Gastrocnemius medialis (tissue), 4 donors: ENCODE data around the gene TTC24. TPM values are rescaled to one million over a fixed set of nuclear protein-coding genes. Genes with fewer than 3 reads are reported as not detected.

Source experiments
- ATAC-seq, 2 donors: fragments of 150-250 bp; one replicate each; pipeline ENCODE4 v1.9.1; 2016
- DNase-seq, 2 donors: peaks; one replicate each; pipeline ENCODE4 v3.0.0-alpha.2; 2019
- H3K27ac ChIP-seq, 4 donors: fragments of 200-600 bp; sonication (generic); 1 replicate in 1 of 4; 2 replicates in 3 of 4; pipeline ENCODE4 v1.5.1; 2016 to 2018; ENCODE audit warnings: mild to moderate bottlenecking in 2 of 4, moderate library complexity in 1 of 4
- H3K27me3 ChIP-seq, 3 donors: fragments of 200-600 bp; sonication (generic) in 2 of 3; 1 replicate in 1 of 3; 2 replicates in 2 of 3; pipeline versions ENCODE4 v1.5.1 to v1.6.0; 2016 to 2019; ENCODE audit warnings: mild to moderate bottlenecking in 1 of 3, moderate library complexity in 1 of 3
- H3K36me3 ChIP-seq, 2 donors: fragments of 200-600 bp; sonication (generic) in 1 of 2; one replicate each; pipeline ENCODE4 v1.5.1; 2017 to 2018
- H3K4me1 ChIP-seq, 2 donors: fragments of 200-600 bp; sonication (generic) in 1 of 2; one replicate each; pipeline ENCODE4 v1.5.1; 2016 to 2017; ENCODE audit warnings: mild to moderate bottlenecking in 2 of 2
- H3K4me3 ChIP-seq, 4 donors: fragments of 200-600 bp; sonication (generic) in 3 of 4; 1 replicate in 1 of 4; 2 replicates in 3 of 4; pipeline ENCODE4 v1.5.1; 2016 to 2019; ENCODE audit warnings: mild to moderate bottlenecking in 2 of 4
- H3K9me3 ChIP-seq, 3 donors: fragments of 200-600 bp; sonication (generic) in 2 of 3; 1 replicate in 1 of 3; 2 replicates in 2 of 3; pipeline ENCODE4 v1.5.1; 2016 to 2019
- POLR2A ChIP-seq, 2 donors: fragments of 450-650 bp; IDR thresholded peaks; one replicate each; pipeline ENCODE4 v1.6.1; 2017; ENCODE audit warnings: antibody characterized with exemption in 2 of 2, mild to moderate bottlenecking in 2 of 2, moderate library complexity in 2 of 2
- in situ Hi-C, 4 donors: fragments of 200-750 bp; cut with MboI; loops; one replicate each; pipeline versions ENCODE4 v1.15.0 to v1.8.0; 2017; ENCODE audit warnings: low sequenced_read_pairs in 4 of 4
- intact Hi-C: fragments of 100-400 bp; cut with DNase I; formaldehyde crosslinking; loops from one replicate; pipeline ENCODE4 v1.15.1; 2023; ENCODE audit warnings: low total_unique reads
- total RNA-seq, 4 donors: library from RNA; depleted of rRNA; stranded (reverse); fragments of >200 nt; gene quantifications; one replicate each; pipeline versions ENCODE4 v1.1.0 to v1.2.3, GENCODE V29; 2016
- TF ChIP-seq, protein P1 (sequence below), 5 experiments: fragments of 450-650 bp in 3 of 5; fragments of 200-600 bp in 2 of 5; sonication (generic) in 2 of 5; IDR thresholded peaks in 4 of 5; conservative IDR thresholded peaks in 1 of 5; 1 replicate in 4 of 5; 2 replicates in 1 of 5; pipeline ENCODE4 v1.5.1; 2016 to 2019; ENCODE audit warnings: antibody characterized with exemption in 5 of 5, mild to moderate bottlenecking in 3 of 5, moderate library complexity in 3 of 5

Gene TTC24
- total RNA-seq, 4 donors from 2014 or later = 3.6 TPM; not detected in 3

DNA sequence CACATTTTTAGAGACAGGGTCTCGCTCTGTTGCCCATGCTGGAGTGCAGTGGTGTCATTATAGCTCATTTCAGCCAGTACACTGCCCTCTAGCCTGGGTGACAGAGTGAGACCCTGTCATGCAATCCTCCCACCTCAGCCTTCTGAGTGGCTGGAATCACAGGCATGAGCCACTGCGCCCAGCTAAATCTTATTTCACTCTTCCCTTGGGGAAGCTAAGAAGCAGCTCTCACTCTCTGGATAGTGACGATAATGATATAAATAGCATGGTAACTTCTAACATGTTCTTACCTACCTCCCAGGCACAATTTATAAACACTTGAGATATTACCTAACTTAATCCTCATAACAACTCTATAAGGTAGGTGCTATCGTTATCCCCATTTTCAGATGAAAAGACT is 32.1 kb upstream of the TTC24 start:
- intact Hi-C loops = loop anchor here (10.0 kb wide), 1 partner anchor 163 kb away; no protein-coding TSS in a partner anchor
- no peak overlapping the region for H3K4me3 ChIP-seq
- ATAC-seq = no peak
- H3K9me3 ChIP-seq = no peaks in the 10 kb centered on the region
- H3K4me1 ChIP-seq = no peaks in the 10 kb centered on the region
- no peaks in the 10 kb centered on the region for H3K27me3 ChIP-seq
- TF ChIP-seq, protein P1, sequence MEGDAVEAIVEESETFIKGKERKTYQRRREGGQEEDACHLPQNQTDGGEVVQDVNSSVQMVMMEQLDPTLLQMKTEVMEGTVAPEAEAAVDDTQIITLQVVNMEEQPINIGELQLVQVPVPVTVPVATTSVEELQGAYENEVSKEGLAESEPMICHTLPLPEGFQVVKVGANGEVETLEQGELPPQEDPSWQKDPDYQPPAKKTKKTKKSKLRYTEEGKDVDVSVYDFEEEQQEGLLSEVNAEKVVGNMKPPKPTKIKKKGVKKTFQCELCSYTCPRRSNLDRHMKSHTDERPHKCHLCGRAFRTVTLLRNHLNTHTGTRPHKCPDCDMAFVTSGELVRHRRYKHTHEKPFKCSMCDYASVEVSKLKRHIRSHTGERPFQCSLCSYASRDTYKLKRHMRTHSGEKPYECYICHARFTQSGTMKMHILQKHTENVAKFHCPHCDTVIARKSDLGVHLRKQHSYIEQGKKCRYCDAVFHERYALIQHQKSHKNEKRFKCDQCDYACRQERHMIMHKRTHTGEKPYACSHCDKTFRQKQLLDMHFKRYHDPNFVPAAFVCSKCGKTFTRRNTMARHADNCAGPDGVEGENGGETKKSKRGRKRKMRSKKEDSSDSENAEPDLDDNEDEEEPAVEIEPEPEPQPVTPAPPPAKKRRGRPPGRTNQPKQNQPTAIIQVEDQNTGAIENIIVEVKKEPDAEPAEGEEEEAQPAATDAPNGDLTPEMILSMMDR (IDR thresholded peaks at IDR 0.05 in 4 of 5, conservative IDR thresholded peaks at IDR 0.05 in 1 of 5) = no peak
- no peak for TF ChIP-seq POLR2A (IDR thresholded peaks at IDR 0.05)
- no peak overlapping the region for H3K27ac ChIP-seq
- no peaks in the 10 kb centered on the region for H3K36me3 ChIP-seq
- in situ Hi-C loops = no loop called here
- peak in 1 of 2 donors; percentile 2 for DNase-seq

DNA sequence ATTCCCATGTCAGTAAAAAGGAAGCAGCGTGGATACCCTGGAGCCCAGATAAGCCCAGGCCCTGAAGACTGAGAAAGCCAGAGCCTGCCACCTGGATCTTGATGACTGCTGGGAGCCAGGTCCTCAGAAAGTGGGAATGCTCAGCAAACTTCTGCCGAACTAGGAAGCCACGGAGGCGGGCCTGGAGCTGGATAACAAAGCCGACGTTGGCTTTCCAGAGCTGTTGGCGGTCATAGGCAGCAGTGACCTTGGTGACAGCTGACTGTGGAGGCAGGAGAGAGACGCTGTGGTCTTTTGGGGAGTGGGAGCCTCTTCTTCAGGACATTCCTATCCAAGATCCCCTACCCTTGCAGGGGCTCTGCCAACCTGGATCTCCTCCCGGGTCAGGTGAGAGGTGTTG is 31.5 kb upstream of the TTC24 start:
- intact Hi-C loops = loop anchor here (10.0 kb wide), 1 partner anchor 163 kb away; no protein-coding TSS in a partner anchor
- H3K9me3 ChIP-seq = no peaks in the 10 kb centered on the region
- H3K4me1 ChIP-seq = no peaks in the 10 kb centered on the region
- H3K27me3 ChIP-seq = no peaks in the 10 kb centered on the region
- H3K36me3 ChIP-seq = no peaks in the 10 kb centered on the region
- in situ Hi-C loops = no loop called here
- H3K27ac ChIP-seq = no peak overlapping the region
- TF ChIP-seq, protein P1 (IDR thresholded peaks at IDR 0.05 in 4 of 5, conservative IDR thresholded peaks at IDR 0.05 in 1 of 5) = no peak
- no peak for TF ChIP-seq POLR2A (IDR thresholded peaks at IDR 0.05)
- ATAC-seq = no peak
- DNase-seq = peak in 1 of 2 donors; percentile 7
- H3K4me3 ChIP-seq = no peak overlapping the region

DNA sequence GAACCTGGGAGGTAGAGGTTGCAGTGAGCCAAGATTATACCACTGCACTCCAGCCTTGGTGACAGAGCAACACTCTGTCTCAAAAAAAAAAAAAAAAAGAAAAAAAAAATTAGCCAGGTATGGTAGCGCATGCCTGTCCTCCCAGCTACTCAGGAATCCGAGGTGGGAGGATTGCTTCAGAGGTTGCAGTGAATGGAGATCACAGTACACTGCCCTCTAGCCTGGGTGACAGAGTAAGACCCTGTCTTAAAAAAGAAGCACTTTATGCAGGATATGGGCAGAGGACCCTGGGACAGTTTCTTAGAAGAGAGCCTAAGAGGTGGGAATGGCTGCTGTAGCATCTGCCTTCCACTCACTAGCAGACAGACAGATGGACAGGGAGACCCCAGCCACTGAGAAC is 30.1 kb upstream of the TTC24 start:
- Histone ChIP-seq H3K9me3 (no peaks in the 10 kb centered on the region), H3K4me3 (no peak overlapping the region), H3K36me3 (no peaks in the 10 kb centered on the region), H3K27me3 (no peaks in the 10 kb centered on the region), H3K4me1 (no peaks in the 10 kb centered on the region), H3K27ac (no peak overlapping the region)
- in situ Hi-C loops (no loop called here), intact Hi-C loops (loop anchor here (10.0 kb wide), 1 partner anchor 165 kb away; no protein-coding TSS in a partner anchor)
- no peak for TF ChIP-seq POLR2A (IDR thresholded peaks at IDR 0.05)
- TF ChIP-seq, protein P1 (IDR thresholded peaks at IDR 0.05 in 4 of 5, conservative IDR thresholded peaks at IDR 0.05 in 1 of 5) = no peak
- DNase-seq = peak in 1 of 2 donors; percentile 5
- no peak for ATAC-seq

GRCh38 chr1:156549831-156550230 is 29.7 kb upstream of the TTC24 start:
- intact Hi-C loops (loop anchor here (10.0 kb wide), 1 partner anchor 165 kb away; no protein-coding TSS in a partner anchor), in situ Hi-C loops (no loop called here)
- Histone ChIP-seq H3K4me3 (no peak overlapping the region), H3K27ac (no peak overlapping the region), H3K27me3 (no peaks in the 10 kb centered on the region), H3K4me1 (no peaks in the 10 kb centered on the region), H3K9me3 (no peaks in the 10 kb centered on the region), H3K36me3 (no peaks in the 10 kb centered on the region)
- peak in 1 of 2 donors; percentile 3 for DNase-seq
- ATAC-seq = no peak
- TF ChIP-seq, protein P1 (IDR thresholded peaks at IDR 0.05 in 4 of 5, conservative IDR thresholded peaks at IDR 0.05 in 1 of 5) = no peak
- TF ChIP-seq POLR2A (IDR thresholded peaks at IDR 0.05) = no peak

GRCh38 chr1:156550346-156550745 is 29.2 kb upstream of the TTC24 start:
- no peak for ATAC-seq
- Histone ChIP-seq H3K4me3 (no peak overlapping the region), H3K4me1 (no peaks in the 10 kb centered on the region), H3K27me3 (no peaks in the 10 kb centered on the region), H3K9me3 (no peaks in the 10 kb centered on the region), H3K36me3 (no peaks in the 10 kb centered on the region), H3K27ac (no peak overlapping the region)
- peak in 1 of 2 donors; percentile 10 for DNase-seq
- intact Hi-C loops (no loop called here), in situ Hi-C loops (no loop called here)
- TF ChIP-seq POLR2A (IDR thresholded peaks at IDR 0.05) = no peak
- TF ChIP-seq, protein P1 (IDR thresholded peaks at IDR 0.05 in 4 of 5, conservative IDR thresholded peaks at IDR 0.05 in 1 of 5) = no peak
